GM04504 (cell line): ENCODE measurements around the gene TRIM32.

Experiments
- DNase-seq: peaks from one replicate; pipeline ENCODE4 v3.0.0-alpha.2; 2012; ENCODE audit warnings: low read depth

TRIM32 gene

GRCh38 chr9:116687074-116687753 is at the start of gene TRIM32:
TSS of gene TRIM32 (plus strand) at chr9:116687305. CDS start at chr9:116697743, 10,438 bp downstream.
- peak; percentile 68 for DNase-seq

- peak; percentile 60 for DNase-seq
These were observed 47.8 kb upstream of the TRIM32 start for GRCh38 chr9:116639251-116639741.

- no peak for DNase-seq
These were observed 45.6 kb upstream of the TRIM32 start for GRCh38 chr9:116641292-116642059.

GRCh38 chr9:116643691-116644090 is 43.4 kb upstream of the TRIM32 start:
- peak; percentile 46 for DNase-seq

- peak; percentile 57 for DNase-seq
These were observed 42.9 kb upstream of the TRIM32 start for GRCh38 chr9:116644091-116644688.

- DNase-seq, result peak; percentile 40
These were observed 40.2 kb upstream of the TRIM32 start for GRCh38 chr9:116646661-116647514.

- no peak for DNase-seq
These were observed 39.6 kb upstream of the TRIM32 start for GRCh38 chr9:116647515-116647809.

- no peak for DNase-seq
These were observed 33.6 kb upstream of the TRIM32 start for GRCh38 chr9:116653348-116654058.

GRCh38 chr9:116654059-116654355 is 33.1 kb upstream of the TRIM32 start:
- no peak for DNase-seq

- no peak for DNase-seq
These were observed 30.6 kb upstream of the TRIM32 start for GRCh38 chr9:116656501-116656971.

GRCh38 chr9:116656977-116657376 is 30.1 kb upstream of the TRIM32 start:
- no peak for DNase-seq

- no peak for DNase-seq
These were observed 28.8 kb upstream of the TRIM32 start for GRCh38 chr9:116658265-116658664.

GRCh38 chr9:116661037-116661954 is 25.8 kb upstream of the TRIM32 start:
- peak; percentile 69 for DNase-seq

- no peak for DNase-seq
These were observed 24.3 kb upstream of the TRIM32 start for GRCh38 chr9:116662646-116663310.

- no peak for DNase-seq
These were observed 23.5 kb upstream of the TRIM32 start for GRCh38 chr9:116663581-116663980.

- DNase-seq, result no peak
These were observed 18.0 kb upstream of the TRIM32 start for GRCh38 chr9:116668970-116669695.

GRCh38 chr9:116671605-116672004 is 15.5 kb upstream of the TRIM32 start:
- DNase-seq, result no peak

- DNase-seq, result no peak
These were observed 13.7 kb upstream of the TRIM32 start for GRCh38 chr9:116673375-116673774.
